B cell (primary cell): ENCODE results near the gene HOXC9.

Source experiments
- EZH2 ChIP-seq: IDR thresholded peaks from 2 replicates; pipeline ENCODE4 v1.6.1; 2012; ENCODE audit warnings: borderline replicate concordance, low read depth, mild to moderate bottlenecking, moderate library complexity, low read length; ENCODE audit not compliant: insufficient read depth, poor library complexity, severe bottlenecking
- TF ChIP-seq, protein P1 (sequence below): fragments of 200-600 bp; IDR thresholded peaks from one replicate; pipeline ENCODE4 v1.8.0; 2022; ENCODE audit warnings: antibody characterized with exemption, mild to moderate bottlenecking

DNA sequence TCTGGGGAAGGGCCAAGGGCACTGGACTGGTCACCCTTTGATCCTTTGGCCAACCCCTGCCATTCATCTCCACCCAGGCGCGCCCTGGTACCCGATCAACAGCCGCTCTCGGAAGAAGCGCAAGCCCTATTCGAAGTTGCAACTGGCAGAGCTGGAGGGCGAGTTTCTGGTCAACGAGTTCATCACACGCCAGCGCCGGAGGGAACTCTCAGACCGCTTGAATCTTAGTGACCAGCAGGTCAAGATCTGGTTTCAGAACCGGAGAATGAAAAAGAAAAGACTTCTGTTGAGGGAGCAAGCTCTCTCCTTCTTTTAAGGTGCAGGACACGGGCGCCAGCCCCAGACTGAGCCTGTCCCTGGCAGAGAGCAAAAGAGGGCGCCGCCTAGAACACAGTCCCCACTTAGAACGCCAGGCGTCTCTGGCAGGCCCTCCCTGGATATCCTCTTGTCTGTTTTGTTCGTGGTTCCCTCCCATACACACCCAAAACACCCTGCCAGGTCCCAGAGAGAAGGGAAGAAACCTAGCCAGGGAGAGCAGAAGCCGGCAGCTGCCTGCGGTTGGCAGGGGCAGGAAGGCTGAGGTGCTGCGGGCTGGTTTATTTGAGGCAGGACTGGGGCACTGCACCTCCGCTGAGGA lies 43.6 kb upstream of the HOXC9 start:
- TF ChIP-seq, protein P1, sequence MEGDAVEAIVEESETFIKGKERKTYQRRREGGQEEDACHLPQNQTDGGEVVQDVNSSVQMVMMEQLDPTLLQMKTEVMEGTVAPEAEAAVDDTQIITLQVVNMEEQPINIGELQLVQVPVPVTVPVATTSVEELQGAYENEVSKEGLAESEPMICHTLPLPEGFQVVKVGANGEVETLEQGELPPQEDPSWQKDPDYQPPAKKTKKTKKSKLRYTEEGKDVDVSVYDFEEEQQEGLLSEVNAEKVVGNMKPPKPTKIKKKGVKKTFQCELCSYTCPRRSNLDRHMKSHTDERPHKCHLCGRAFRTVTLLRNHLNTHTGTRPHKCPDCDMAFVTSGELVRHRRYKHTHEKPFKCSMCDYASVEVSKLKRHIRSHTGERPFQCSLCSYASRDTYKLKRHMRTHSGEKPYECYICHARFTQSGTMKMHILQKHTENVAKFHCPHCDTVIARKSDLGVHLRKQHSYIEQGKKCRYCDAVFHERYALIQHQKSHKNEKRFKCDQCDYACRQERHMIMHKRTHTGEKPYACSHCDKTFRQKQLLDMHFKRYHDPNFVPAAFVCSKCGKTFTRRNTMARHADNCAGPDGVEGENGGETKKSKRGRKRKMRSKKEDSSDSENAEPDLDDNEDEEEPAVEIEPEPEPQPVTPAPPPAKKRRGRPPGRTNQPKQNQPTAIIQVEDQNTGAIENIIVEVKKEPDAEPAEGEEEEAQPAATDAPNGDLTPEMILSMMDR, result no peak
- no peak for TF ChIP-seq EZH2
